HEK293 (cell line): ENCODE data around the gene BEST2.

Experiments
- BCL11B ChIP-seq: fragments of 450-650 bp; formaldehyde crosslinking; IDR thresholded peaks from 2 replicates; pipeline ENCODE4 v1.5.1; 2016; ENCODE audit warnings: low read depth, missing biosample characterization, missing genetic modification characterization
- GLIS2 ChIP-seq: fragments of 450-650 bp; formaldehyde crosslinking; IDR thresholded peaks from 2 replicates; pipeline ENCODE4 v1.5.1; 2016; ENCODE audit warnings: missing biosample characterization, missing genetic modification characterization
- KLF16 ChIP-seq: fragments of 450-650 bp; formaldehyde crosslinking; IDR thresholded peaks from 2 replicates; pipeline ENCODE4 v1.5.1; 2017; ENCODE audit warnings: missing biosample characterization, missing genetic modification characterization
- SCRT2 ChIP-seq: fragments of 450-650 bp; formaldehyde crosslinking; IDR thresholded peaks from 2 replicates; pipeline ENCODE4 v1.5.1; 2016; ENCODE audit warnings: missing biosample characterization, missing genetic modification characterization
- SP2 ChIP-seq: fragments of 450-650 bp; formaldehyde crosslinking; IDR thresholded peaks from 2 replicates; pipeline ENCODE4 v1.5.1; 2016; ENCODE audit warnings: missing biosample characterization, missing genetic modification characterization
- WT1 ChIP-seq: fragments of 450-650 bp; formaldehyde crosslinking; IDR thresholded peaks from 2 replicates; pipeline ENCODE4 v1.5.1; 2016; ENCODE audit warnings: missing biosample characterization, missing genetic modification characterization
- YY2 ChIP-seq: fragments of 450-650 bp; formaldehyde crosslinking; IDR thresholded peaks from 2 replicates; pipeline ENCODE4 v1.5.1; 2016; ENCODE audit warnings: missing biosample characterization, missing genetic modification characterization
- ZBTB17 ChIP-seq: fragments of 450-650 bp; formaldehyde crosslinking; IDR thresholded peaks from 2 replicates; pipeline ENCODE4 v1.5.1; 2016; ENCODE audit warnings: missing biosample characterization, missing genetic modification characterization
- ZIC2 ChIP-seq: fragments of 450-650 bp; formaldehyde crosslinking; IDR thresholded peaks from 2 replicates; pipeline ENCODE4 v1.5.1; 2016; ENCODE audit warnings: missing biosample characterization, missing genetic modification characterization
- ZNF133 ChIP-seq: fragments of 450-650 bp; formaldehyde crosslinking; IDR thresholded peaks from 2 replicates; pipeline ENCODE4 v1.5.1; 2016; ENCODE audit warnings: missing biosample characterization, missing genetic modification characterization
- ZNF155 ChIP-seq: fragments of 450-650 bp; formaldehyde crosslinking; IDR thresholded peaks from 2 replicates; pipeline ENCODE4 v1.5.1; 2016; ENCODE audit warnings: missing biosample characterization, missing genetic modification characterization
- ZNF184 ChIP-seq: fragments of 450-650 bp; IDR thresholded peaks from 2 replicates; pipeline ENCODE4 v1.5.1; 2018; ENCODE audit warnings: missing biosample characterization, mild to moderate bottlenecking, missing genetic modification characterization
- ZNF202 ChIP-seq: fragments of 450-650 bp; formaldehyde crosslinking; IDR thresholded peaks from 2 replicates; pipeline ENCODE4 v1.5.1; 2016; ENCODE audit warnings: missing biosample characterization, missing genetic modification characterization, borderline replicate concordance
- ZNF311 ChIP-seq: fragments of 450-650 bp; formaldehyde crosslinking; IDR thresholded peaks from 2 replicates; pipeline ENCODE4 v1.5.1; 2017; ENCODE audit warnings: missing biosample characterization, missing genetic modification characterization, borderline replicate concordance
- ZNF324 ChIP-seq: fragments of 450-650 bp; formaldehyde crosslinking; IDR thresholded peaks from 2 replicates; pipeline ENCODE4 v1.5.1; 2016; ENCODE audit warnings: missing biosample characterization, missing genetic modification characterization
- ZNF416 ChIP-seq: fragments of 450-650 bp; formaldehyde crosslinking; IDR thresholded peaks from 2 replicates; pipeline ENCODE4 v1.5.1; 2016; ENCODE audit warnings: missing biosample characterization, missing genetic modification characterization
- ZNF426 ChIP-seq: fragments of 450-650 bp; formaldehyde crosslinking; IDR thresholded peaks from 2 replicates; pipeline ENCODE4 v1.5.1; 2017; ENCODE audit warnings: missing biosample characterization, missing genetic modification characterization, mild to moderate bottlenecking, inconsistent platforms, moderate library complexity
- ZNF501 ChIP-seq: fragments of 450-650 bp; formaldehyde crosslinking; IDR thresholded peaks from 2 replicates; pipeline ENCODE4 v1.5.1; 2016; ENCODE audit warnings: missing biosample characterization, missing genetic modification characterization
- ZNF521 ChIP-seq: fragments of 450-650 bp; formaldehyde crosslinking; IDR thresholded peaks from 2 replicates; pipeline ENCODE4 v1.5.1; 2017; ENCODE audit warnings: missing biosample characterization, mild to moderate bottlenecking, missing genetic modification characterization
- ZNF677 ChIP-seq: fragments of 450-650 bp; IDR thresholded peaks from 2 replicates; pipeline ENCODE4 v1.5.0; 2018; ENCODE audit warnings: missing biosample characterization, mild to moderate bottlenecking, missing genetic modification characterization, moderate library complexity
- ZNF747 ChIP-seq: fragments of 450-650 bp; formaldehyde crosslinking; IDR thresholded peaks from 2 replicates; pipeline ENCODE4 v1.5.1; 2016; ENCODE audit warnings: missing biosample characterization, missing genetic modification characterization
- ZNF776 ChIP-seq: fragments of 450-650 bp; formaldehyde crosslinking; IDR thresholded peaks from 2 replicates; pipeline ENCODE4 v1.5.0; 2017; ENCODE audit warnings: missing biosample characterization, missing genetic modification characterization, borderline replicate concordance
- ZNF785 ChIP-seq: fragments of 450-650 bp; formaldehyde crosslinking; IDR thresholded peaks from 2 replicates; pipeline ENCODE4 v1.5.1; 2016; ENCODE audit warnings: missing biosample characterization, missing genetic modification characterization
- ZNF792 ChIP-seq: fragments of 450-650 bp; formaldehyde crosslinking; IDR thresholded peaks from 2 replicates; pipeline ENCODE4 v1.5.1; 2016; ENCODE audit warnings: missing biosample characterization, missing genetic modification characterization
- ZNF843 ChIP-seq: fragments of 450-650 bp; formaldehyde crosslinking; IDR thresholded peaks from 2 replicates; pipeline ENCODE4 v1.5.1; 2016; ENCODE audit warnings: missing biosample characterization, missing genetic modification characterization
- TF ChIP-seq, protein P1 (sequence below): fragments of 450-650 bp; formaldehyde crosslinking; IDR thresholded peaks from 2 replicates; pipeline ENCODE4 v1.5.1; 2016; ENCODE audit warnings: missing biosample characterization, missing genetic modification characterization, low read depth
- TF ChIP-seq, protein P2 (sequence below): fragments of 450-650 bp; formaldehyde crosslinking; IDR thresholded peaks from 2 replicates; pipeline ENCODE4 v1.5.1; 2016; ENCODE audit warnings: missing biosample characterization, missing genetic modification characterization
- TF ChIP-seq, protein P3 (sequence below): fragments of 450-650 bp; formaldehyde crosslinking; IDR thresholded peaks from 2 replicates; pipeline ENCODE4 v1.5.1; 2016; ENCODE audit warnings: missing biosample characterization, missing genetic modification characterization
- TF ChIP-seq, protein P4 (sequence below): fragments of 450-650 bp; formaldehyde crosslinking; IDR thresholded peaks from 2 replicates; pipeline ENCODE4 v1.5.1; 2016; ENCODE audit warnings: missing biosample characterization, missing genetic modification characterization
- TF ChIP-seq, protein P5 (sequence below): fragments of 450-650 bp; formaldehyde crosslinking; IDR thresholded peaks from 2 replicates; pipeline ENCODE4 v1.5.1; 2016; ENCODE audit warnings: missing biosample characterization, missing genetic modification characterization
- TF ChIP-seq, protein P6 (sequence below): fragments of 450-650 bp; formaldehyde crosslinking; IDR thresholded peaks from 2 replicates; pipeline ENCODE4 v1.5.1; 2016; ENCODE audit warnings: missing biosample characterization, missing genetic modification characterization

The BEST2 gene

DNA sequence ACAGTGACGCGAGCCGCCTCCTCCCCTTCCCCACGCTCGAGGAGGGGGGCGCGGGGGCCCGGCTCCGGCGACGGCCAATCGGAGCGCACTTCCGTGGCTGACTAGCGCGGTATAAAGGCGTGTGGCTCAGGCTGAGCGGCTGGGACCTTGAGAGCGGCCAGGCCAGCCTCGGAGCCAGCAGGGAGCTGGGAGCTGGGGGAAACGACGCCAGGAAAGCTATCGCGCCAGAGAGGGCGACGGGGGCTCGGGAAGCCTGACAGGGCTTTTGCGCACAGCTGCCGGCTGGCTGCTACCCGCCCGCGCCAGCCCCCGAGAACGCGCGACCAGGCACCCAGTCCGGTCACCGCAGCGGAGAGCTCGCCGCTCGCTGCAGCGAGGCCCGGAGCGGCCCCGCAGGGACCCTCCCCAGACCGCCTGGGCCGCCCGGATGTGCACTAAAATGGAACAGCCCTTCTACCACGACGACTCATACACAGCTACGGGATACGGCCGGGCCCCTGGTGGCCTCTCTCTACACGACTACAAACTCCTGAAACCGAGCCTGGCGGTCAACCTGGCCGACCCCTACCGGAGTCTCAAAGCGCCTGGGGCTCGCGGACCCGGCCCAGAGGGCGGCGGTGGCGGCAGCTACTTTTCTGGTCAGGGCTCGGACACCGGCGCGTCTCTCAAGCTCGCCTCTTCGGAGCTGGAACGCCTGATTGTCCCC, 39.9 kb downstream of the BEST2 start, which contains the start of gene JUNB (continued):
- TF ChIP-seq, protein P1, sequence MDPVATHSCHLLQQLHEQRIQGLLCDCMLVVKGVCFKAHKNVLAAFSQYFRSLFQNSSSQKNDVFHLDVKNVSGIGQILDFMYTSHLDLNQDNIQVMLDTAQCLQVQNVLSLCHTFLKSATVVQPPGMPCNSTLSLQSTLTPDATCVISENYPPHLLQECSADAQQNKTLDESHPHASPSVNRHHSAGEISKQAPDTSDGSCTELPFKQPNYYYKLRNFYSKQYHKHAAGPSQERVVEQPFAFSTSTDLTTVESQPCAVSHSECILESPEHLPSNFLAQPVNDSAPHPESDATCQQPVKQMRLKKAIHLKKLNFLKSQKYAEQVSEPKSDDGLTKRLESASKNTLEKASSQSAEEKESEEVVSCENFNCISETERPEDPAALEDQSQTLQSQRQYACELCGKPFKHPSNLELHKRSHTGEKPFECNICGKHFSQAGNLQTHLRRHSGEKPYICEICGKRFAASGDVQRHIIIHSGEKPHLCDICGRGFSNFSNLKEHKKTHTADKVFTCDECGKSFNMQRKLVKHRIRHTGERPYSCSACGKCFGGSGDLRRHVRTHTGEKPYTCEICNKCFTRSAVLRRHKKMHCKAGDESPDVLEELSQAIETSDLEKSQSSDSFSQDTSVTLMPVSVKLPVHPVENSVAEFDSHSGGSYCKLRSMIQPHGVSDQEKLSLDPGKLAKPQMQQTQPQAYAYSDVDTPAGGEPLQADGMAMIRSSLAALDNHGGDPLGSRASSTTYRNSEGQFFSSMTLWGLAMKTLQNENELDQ (tag by site-specific recombination) = no peak
- TF ChIP-seq ZNF501 (tag by site-specific recombination) (no peak; the same call in 1 of the 2 replicates), ZBTB17 (peak; percentile 78), ZIC2 (peak; percentile 68; the same call in 1 of the 2 replicates), ZNF521 (tag by site-specific recombination) (no peak), ZNF311 (no peak), ZNF324 (tag by site-specific recombination) (peak; percentile 81), ZNF133 (no peak), ZNF776 (tag by site-specific recombination) (no peak), ZNF416 (no peak), BCL11B (tag by site-specific recombination) (0 out of 2 replicates have a peak, but pooled peaks have one; percentile 11), YY2 (peak; percentile 31; the same call in 1 of the 2 replicates), ZNF785 (no peak), GLIS2 (no peak), ZNF747 (tag by site-specific recombination) (peak; percentile 51; the same call in 1 of the 2 replicates), ZNF792 (tag by site-specific recombination) (no peak), SP2 (tag by site-specific recombination) (peak; percentile 91), ZNF843 (no peak; the same call in 1 of the 2 replicates), ZNF426 (tag by site-specific recombination) (no peak), ZNF202 (tag by site-specific recombination) (no peak), SCRT2 (no peak), ZNF184 (tag by site-specific recombination) (peak; percentile 61; the same call in 1 of the 2 replicates), ZNF677 (tag by site-specific recombination) (no peak), KLF16 (tag by site-specific recombination) (peak; percentile 77), WT1 (peak; percentile 65; the same call in 1 of the 2 replicates), ZNF155 (tag by site-specific recombination) (no peak)
- TF ChIP-seq, protein P2, sequence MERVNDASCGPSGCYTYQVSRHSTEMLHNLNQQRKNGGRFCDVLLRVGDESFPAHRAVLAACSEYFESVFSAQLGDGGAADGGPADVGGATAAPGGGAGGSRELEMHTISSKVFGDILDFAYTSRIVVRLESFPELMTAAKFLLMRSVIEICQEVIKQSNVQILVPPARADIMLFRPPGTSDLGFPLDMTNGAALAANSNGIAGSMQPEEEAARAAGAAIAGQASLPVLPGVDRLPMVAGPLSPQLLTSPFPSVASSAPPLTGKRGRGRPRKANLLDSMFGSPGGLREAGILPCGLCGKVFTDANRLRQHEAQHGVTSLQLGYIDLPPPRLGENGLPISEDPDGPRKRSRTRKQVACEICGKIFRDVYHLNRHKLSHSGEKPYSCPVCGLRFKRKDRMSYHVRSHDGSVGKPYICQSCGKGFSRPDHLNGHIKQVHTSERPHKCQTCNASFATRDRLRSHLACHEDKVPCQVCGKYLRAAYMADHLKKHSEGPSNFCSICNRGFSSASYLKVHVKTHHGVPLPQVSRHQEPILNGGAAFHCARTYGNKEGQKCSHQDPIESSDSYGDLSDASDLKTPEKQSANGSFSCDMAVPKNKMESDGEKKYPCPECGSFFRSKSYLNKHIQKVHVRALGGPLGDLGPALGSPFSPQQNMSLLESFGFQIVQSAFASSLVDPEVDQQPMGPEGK (tag by site-specific recombination) = peak; percentile 100
- TF ChIP-seq, protein P3, sequence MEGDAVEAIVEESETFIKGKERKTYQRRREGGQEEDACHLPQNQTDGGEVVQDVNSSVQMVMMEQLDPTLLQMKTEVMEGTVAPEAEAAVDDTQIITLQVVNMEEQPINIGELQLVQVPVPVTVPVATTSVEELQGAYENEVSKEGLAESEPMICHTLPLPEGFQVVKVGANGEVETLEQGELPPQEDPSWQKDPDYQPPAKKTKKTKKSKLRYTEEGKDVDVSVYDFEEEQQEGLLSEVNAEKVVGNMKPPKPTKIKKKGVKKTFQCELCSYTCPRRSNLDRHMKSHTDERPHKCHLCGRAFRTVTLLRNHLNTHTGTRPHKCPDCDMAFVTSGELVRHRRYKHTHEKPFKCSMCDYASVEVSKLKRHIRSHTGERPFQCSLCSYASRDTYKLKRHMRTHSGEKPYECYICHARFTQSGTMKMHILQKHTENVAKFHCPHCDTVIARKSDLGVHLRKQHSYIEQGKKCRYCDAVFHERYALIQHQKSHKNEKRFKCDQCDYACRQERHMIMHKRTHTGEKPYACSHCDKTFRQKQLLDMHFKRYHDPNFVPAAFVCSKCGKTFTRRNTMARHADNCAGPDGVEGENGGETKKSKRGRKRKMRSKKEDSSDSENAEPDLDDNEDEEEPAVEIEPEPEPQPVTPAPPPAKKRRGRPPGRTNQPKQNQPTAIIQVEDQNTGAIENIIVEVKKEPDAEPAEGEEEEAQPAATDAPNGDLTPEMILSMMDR (tag by site-specific recombination) = peak; percentile 49; the same call in 1 of the 2 replicates
- TF ChIP-seq, protein P4, sequence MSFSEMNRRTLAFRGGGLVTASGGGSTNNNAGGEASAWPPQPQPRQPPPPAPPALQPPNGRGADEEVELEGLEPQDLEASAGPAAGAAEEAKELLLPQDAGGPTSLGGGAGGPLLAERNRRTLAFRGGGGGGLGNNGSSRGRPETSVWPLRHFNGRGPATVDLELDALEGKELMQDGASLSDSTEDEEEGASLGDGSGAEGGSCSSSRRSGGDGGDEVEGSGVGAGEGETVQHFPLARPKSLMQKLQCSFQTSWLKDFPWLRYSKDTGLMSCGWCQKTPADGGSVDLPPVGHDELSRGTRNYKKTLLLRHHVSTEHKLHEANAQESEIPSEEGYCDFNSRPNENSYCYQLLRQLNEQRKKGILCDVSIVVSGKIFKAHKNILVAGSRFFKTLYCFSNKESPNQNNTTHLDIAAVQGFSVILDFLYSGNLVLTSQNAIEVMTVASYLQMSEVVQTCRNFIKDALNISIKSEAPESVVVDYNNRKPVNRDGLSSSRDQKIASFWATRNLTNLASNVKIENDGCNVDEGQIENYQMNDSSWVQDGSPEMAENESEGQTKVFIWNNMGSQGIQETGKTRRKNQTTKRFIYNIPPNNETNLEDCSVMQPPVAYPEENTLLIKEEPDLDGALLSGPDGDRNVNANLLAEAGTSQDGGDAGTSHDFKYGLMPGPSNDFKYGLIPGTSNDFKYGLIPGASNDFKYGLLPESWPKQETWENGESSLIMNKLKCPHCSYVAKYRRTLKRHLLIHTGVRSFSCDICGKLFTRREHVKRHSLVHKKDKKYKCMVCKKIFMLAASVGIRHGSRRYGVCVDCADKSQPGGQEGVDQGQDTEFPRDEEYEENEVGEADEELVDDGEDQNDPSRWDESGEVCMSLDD (tag by site-specific recombination) = peak; percentile 11; the same call in 1 of the 2 replicates
- TF ChIP-seq, protein P5, sequence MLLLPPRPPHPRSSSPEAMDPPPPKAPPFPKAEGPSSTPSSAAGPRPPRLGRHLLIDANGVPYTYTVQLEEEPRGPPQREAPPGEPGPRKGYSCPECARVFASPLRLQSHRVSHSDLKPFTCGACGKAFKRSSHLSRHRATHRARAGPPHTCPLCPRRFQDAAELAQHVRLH (tag by site-specific recombination) = 0 out of 2 replicates have a peak, but pooled peaks have one; percentile 35
- TF ChIP-seq, protein P6, sequence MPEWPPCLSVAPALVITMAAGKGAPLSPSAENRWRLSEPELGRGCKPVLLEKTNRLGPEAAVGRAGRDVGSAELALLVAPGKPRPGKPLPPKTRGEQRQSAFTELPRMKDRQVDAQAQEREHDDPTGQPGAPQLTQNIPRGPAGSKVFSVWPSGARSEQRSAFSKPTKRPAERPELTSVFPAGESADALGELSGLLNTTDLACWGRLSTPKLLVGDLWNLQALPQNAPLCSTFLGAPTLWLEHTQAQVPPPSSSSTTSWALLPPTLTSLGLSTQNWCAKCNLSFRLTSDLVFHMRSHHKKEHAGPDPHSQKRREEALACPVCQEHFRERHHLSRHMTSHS (tag by site-specific recombination) = no peak
